Neural progenitor cell (in vitro differentiated cells): Measurements from ENCODE around the gene TGFBR3. TPM values are rescaled to one million over a fixed set of nuclear protein-coding genes. Genes with fewer than 3 reads are reported as not detected.
A peak's percentile ranks its signal among the peaks of the same experiment; 100 is the strongest.

Experiments
- DNase-seq: peaks from one replicate; pipeline ENCODE4 v3.0.0-alpha.2; 2016; ENCODE audit warnings: low spot score
- H2AFZ ChIP-seq: fragments of 200-600 bp; sonication (generic); replicated peaks from 2 replicates; pipeline ENCODE4 v1.6.1; 2016; ENCODE audit warnings: antibody characterized with exemption
- H3F3A ChIP-seq: fragments of 200-600 bp; sonication (generic); 2 replicates; pipeline ENCODE4 v1.6.1; 2016; ENCODE audit warnings: antibody characterized with exemption, low read depth
- H3K27ac ChIP-seq: fragments of 200-600 bp; sonication (generic); 2 replicates; pipeline ENCODE4 v1.5.1; 2016; ENCODE audit warnings: mild to moderate bottlenecking
- H3K27me3 ChIP-seq: fragments of 200-600 bp; sonication (generic); 2 replicates; pipeline ENCODE4 v1.6.1; 2016; ENCODE audit warnings: mild to moderate bottlenecking, moderate library complexity
- H3K36me3 ChIP-seq: fragments of 200-600 bp; sonication (generic); 2 replicates; pipeline ENCODE4 v1.5.1; 2016
- H3K4me1 ChIP-seq: fragments of 200-600 bp; sonication (generic); 2 replicates; pipeline ENCODE4 v1.6.1; 2016; ENCODE audit warnings: mixed run types
- H3K4me2 ChIP-seq: fragments of 200-600 bp; sonication (generic); 2 replicates; pipeline ENCODE4 v1.6.1; 2016
- H3K4me3 ChIP-seq: fragments of 200-600 bp; sonication (generic); 2 replicates; pipeline ENCODE4 v1.5.1; 2016
- H3K79me2 ChIP-seq: fragments of 200-600 bp; sonication (generic); 2 replicates; pipeline ENCODE4 v1.6.1; 2016; ENCODE audit warnings: low read depth
- H3K9ac ChIP-seq: fragments of 200-600 bp; sonication (generic); 2 replicates; pipeline ENCODE4 v1.6.1; 2016
- H3K9me3 ChIP-seq: fragments of 200-600 bp; sonication (generic); 2 replicates; pipeline ENCODE4 v1.5.1; 2016; ENCODE audit warnings: low read depth
- H4K20me1 ChIP-seq: fragments of 200-600 bp; sonication (generic); 2 replicates; pipeline ENCODE4 v1.6.1; 2016; ENCODE audit warnings: low read depth
- H3K27ac Mint-ChIP-seq: 3 replicates; pipeline ENCODE4 v1.8.0; 2021; ENCODE audit warnings: mixed read lengths
- H3K27me3 Mint-ChIP-seq: 2 replicates; pipeline ENCODE4 v1.8.0; 2022; ENCODE audit warnings: low read depth, mild to moderate bottlenecking, inconsistent platforms, moderate library complexity, mixed read lengths; ENCODE audit not compliant: insufficient read depth
- H3K36me3 Mint-ChIP-seq: 3 replicates; pipeline ENCODE4 v1.8.0; 2021; ENCODE audit warnings: mixed read lengths
- H3K4me1 Mint-ChIP-seq: 3 replicates; pipeline ENCODE4 v1.8.0; 2021; ENCODE audit warnings: mixed read lengths
- H3K4me3 Mint-ChIP-seq: 3 replicates; pipeline ENCODE4 v1.8.0; 2021; ENCODE audit warnings: mild to moderate bottlenecking, moderate library complexity, mixed read lengths
- H3K9me3 Mint-ChIP-seq: 3 replicates; pipeline ENCODE4 v1.8.0; 2020; ENCODE audit warnings: mixed read lengths
- CTCF ChIP-seq: fragments of 200-600 bp; sonication (generic); IDR thresholded peaks from 2 replicates; pipeline ENCODE4 v1.5.1; 2017; ENCODE audit warnings: antibody characterized with exemption, mild to moderate bottlenecking
- EZH2 ChIP-seq: fragments of 200-600 bp; sonication (generic); IDR thresholded peaks from 2 replicates; pipeline ENCODE4 v1.6.1; 2017; ENCODE audit warnings: antibody characterized with exemption, mild to moderate bottlenecking, moderate library complexity
- EZH2phosphoT487 ChIP-seq: fragments of 200-600 bp; sonication (generic); IDR thresholded peaks from 2 replicates; pipeline ENCODE4 v1.6.1; 2017; ENCODE audit warnings: antibody characterized with exemption
- total RNA-seq: library from RNA; depleted of rRNA; stranded (reverse); fragments of >200 nt; gene quantifications from 2 replicates; pipeline ENCODE4 v1.2.3, GENCODE V29; 2015; ENCODE audit warnings: low replicate concordance

TGFBR3 gene
- total RNA-seq, 1 donor from 2014 or later, result 11.8 TPM

- no peak overlapping the region for H3K27ac ChIP-seq
- H3K27me3 Mint-ChIP-seq, result peaks cover 3% of the 10 kb centered on the region
- H3K27ac Mint-ChIP-seq, result no peak overlapping the region
- H3K9me3 Mint-ChIP-seq, result no peaks in the 10 kb centered on the region
- TF ChIP-seq EZH2phosphoT487 (no peak), EZH2 (no peak), CTCF (no peak)
- H3F3A ChIP-seq, result no peaks in the 10 kb centered on the region
- no peak for DNase-seq
- H3K4me1 ChIP-seq, result peaks cover 13% of the 10 kb centered on the region
- H4K20me1 ChIP-seq, result no peaks in the 10 kb centered on the region
- H3K4me3 ChIP-seq, result no peak overlapping the region
- H3K36me3 Mint-ChIP-seq, result peaks cover 2% of the 10 kb centered on the region
- no peak overlapping the region for H2AFZ ChIP-seq
- no peaks in the 10 kb centered on the region for H3K9me3 ChIP-seq
- no peaks in the 10 kb centered on the region for H3K27me3 ChIP-seq
- peaks cover 29% of the 10 kb centered on the region for H3K4me1 Mint-ChIP-seq
- no peaks in the 10 kb centered on the region for H3K79me2 ChIP-seq
- H3K4me2 ChIP-seq, result no peak overlapping the region
- no peaks in the 10 kb centered on the region for H3K36me3 ChIP-seq
- no peak overlapping the region for H3K4me3 Mint-ChIP-seq
- H3K9ac ChIP-seq, result no peak overlapping the region
Measured at GRCh38 chr1:91805311-91805801, 80.6 kb downstream of the TGFBR3 start.

DNA sequence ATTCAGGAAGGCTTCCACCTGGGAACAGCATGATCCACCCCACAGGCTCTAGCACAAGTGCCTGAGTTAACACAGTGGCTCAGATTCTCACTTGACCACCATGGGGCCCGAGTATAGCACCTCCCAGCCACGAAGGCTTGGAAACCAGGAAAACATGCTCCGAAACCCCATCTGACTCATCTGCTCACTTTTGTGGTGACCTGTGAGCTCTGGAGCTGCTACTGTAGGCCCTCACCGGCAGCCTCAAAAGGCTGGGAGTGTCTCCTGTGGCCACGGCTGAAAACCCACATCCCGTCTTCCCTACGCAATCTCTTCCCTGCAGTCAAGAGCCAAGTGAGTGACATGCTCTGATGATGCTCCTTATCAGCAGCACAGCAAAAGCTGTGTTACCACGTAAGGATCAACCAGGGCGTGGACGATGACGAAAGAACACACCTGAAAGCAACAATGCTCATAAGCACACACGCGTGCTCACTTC is 81.4 kb downstream of the TGFBR3 start:
- Mint-ChIP-seq H3K9me3 (no peaks in the 10 kb centered on the region), H3K4me3 (no peak overlapping the region), H3K36me3 (peaks cover 2% of the 10 kb centered on the region), H3K4me1 (peaks cover 29% of the 10 kb centered on the region), H3K27ac (no peak overlapping the region), H3K27me3 (peaks cover 6% of the 10 kb centered on the region)
- H3K9me3 ChIP-seq, result no peaks in the 10 kb centered on the region
- no peaks in the 10 kb centered on the region for H3K27me3 ChIP-seq
- no peak overlapping the region for H2AFZ ChIP-seq
- no peak overlapping the region for H3K4me3 ChIP-seq
- H3K36me3 ChIP-seq, result no peaks in the 10 kb centered on the region
- no peak for TF ChIP-seq CTCF
- no peak for TF ChIP-seq EZH2
- no peak for TF ChIP-seq EZH2phosphoT487
- H3K4me1 ChIP-seq, result peaks cover 13% of the 10 kb centered on the region
- no peaks in the 10 kb centered on the region for H4K20me1 ChIP-seq
- no peaks in the 10 kb centered on the region for H3K79me2 ChIP-seq
- H3K27ac ChIP-seq, result no peak overlapping the region
- no peak for DNase-seq
- no peak overlapping the region for H3K4me2 ChIP-seq
- H3F3A ChIP-seq, result no peaks in the 10 kb centered on the region
- H3K9ac ChIP-seq, result no peak overlapping the region

GRCh38 chr1:91803847-91804545 is 82.0 kb downstream of the TGFBR3 start:
- peaks cover 2% of the 10 kb centered on the region for H3K36me3 Mint-ChIP-seq
- peaks cover 25% of the 10 kb centered on the region for H3K4me1 Mint-ChIP-seq
- Histone ChIP-seq H3K36me3 (no peaks in the 10 kb centered on the region), H3K4me2 (no peak overlapping the region), H3K4me3 (no peak overlapping the region), H4K20me1 (no peaks in the 10 kb centered on the region), H3K79me2 (no peaks in the 10 kb centered on the region), H3K4me1 (peaks cover 15% of the 10 kb centered on the region), H2AFZ (no peak overlapping the region), H3F3A (no peaks in the 10 kb centered on the region), H3K9ac (no peak overlapping the region), H3K9me3 (no peaks in the 10 kb centered on the region), H3K27ac (no peak overlapping the region), H3K27me3 (no peaks in the 10 kb centered on the region)
- DNase-seq, result no peak
- H3K27ac Mint-ChIP-seq, result peak overlapping the region; percentile 12
- no peaks in the 10 kb centered on the region for H3K9me3 Mint-ChIP-seq
- no peak overlapping the region for H3K4me3 Mint-ChIP-seq
- H3K27me3 Mint-ChIP-seq, result peaks cover 6% of the 10 kb centered on the region
- no peak for TF ChIP-seq EZH2phosphoT487
- TF ChIP-seq CTCF, result no peak
- TF ChIP-seq EZH2, result no peak
